Measurements from ENCODE around the gene ACSM5. TPM values are rescaled to one million over a fixed set of nuclear protein-coding genes. Genes with fewer than 3 reads are reported as not detected.

Gene ACSM5
- polyA plus RNA-seq (ENCODE audit: low read depth in 6 of 6): not detected

DNA sequence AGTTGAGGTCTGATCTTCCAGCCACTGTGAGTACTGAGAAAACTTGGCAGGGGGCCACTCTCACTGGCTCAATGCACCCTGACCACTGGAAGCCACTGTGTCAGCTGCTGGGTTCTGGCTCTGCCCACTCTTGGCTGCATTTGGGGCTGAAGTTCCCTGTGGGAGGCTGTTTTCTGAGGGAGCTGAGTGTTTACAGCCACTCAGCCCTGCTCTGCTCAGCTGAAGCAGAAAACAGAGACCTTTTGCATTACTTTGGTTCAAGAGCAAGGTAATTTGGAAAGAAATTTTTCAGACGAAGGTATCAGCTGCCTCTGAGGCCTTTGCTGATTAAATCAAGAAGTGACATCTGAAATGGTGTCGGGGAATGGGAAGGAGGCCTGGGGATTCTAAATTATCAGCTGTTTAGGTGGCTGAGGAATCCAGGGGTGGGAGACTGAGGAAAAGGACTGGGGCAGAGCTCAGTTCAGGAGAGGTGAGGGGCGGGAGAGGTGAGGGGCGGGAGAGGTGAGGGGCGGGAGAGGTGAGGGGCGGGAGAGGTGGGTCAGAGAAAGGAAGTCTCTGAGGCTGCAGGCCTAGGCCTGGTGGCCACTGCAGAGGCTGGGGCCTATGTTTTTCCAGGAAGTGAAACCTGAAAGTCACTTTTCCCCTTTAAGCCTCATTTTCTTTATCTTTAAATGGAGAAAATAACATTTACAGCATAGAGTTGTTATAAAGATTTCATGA lies at the start of gene ACSM5:
Gene ACSM5 (plus strand): TSS at position 137 of the 723 bp plus-strand sequence. CDS start 1,951 bp downstream, outside the sequence.
- no peaks in the 10 kb centered on the region for H3K36me3 Mint-ChIP-seq
- no peak for DNase-seq
- H3K27me3 Mint-ChIP-seq: peaks cover 0 to 17% (median 5%) of the 10 kb centered on the region in 3 donors
- H3K4me1 Mint-ChIP-seq: peaks cover 4 to 7% (median 6%) of the 10 kb centered on the region in 3 donors
- H3K9me3 Mint-ChIP-seq: peaks cover 0 to 12% (median 0%) of the 10 kb centered on the region in 7 donors
- no peak for ATAC-seq (ENCODE audit: low read depth in 2 of 2)
- H3K4me3 Mint-ChIP-seq: no peak within 1 kb of the TSS
- peak within 1 kb of the TSS in 5 of 6 donors; percentile 23 to 84 (median 57) for H3K27ac Mint-ChIP-seq

GRCh38 chr16:20359997-20360396 lies 49.3 kb upstream of the ACSM5 start:
- Mint-ChIP-seq H3K36me3 (no peaks in the 10 kb centered on the region), H3K27me3 (peaks cover 19 to 47% (median 24%) of the 10 kb centered on the region in 3 donors), H3K27ac (peak overlapping the region in 1 of 6 donors; percentile 64), H3K4me3 (no peak overlapping the region), H3K4me1 (no peaks in the 10 kb centered on the region), H3K9me3 (peaks cover 0 to 6% (median 0%) of the 10 kb centered on the region in 7 donors)
- ATAC-seq (ENCODE audit: low read depth in 2 of 2): no peak
- DNase-seq: no peak

DNA sequence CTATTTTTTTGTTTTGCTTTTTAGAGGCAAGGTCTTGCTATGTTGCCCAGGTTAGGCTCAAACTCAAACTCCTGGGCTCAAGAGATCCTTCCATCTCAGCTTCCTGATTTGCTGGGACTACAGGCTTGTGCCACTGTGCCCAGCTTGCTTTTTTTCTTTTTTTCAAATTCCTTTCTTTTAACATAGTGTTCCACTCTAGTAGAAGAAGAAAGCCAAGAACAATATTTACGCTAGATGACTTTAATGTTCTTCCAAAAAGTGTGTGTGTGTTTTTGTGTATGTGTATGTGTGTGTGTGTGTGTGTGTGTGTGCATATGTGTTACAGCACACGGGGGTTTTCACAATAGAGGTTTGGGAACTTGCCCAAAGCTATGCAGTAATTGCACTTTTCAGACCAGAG lies 46.1 kb upstream of the ACSM5 start:
- ATAC-seq (ENCODE audit: low read depth in 2 of 2): no peak
- DNase-seq: no peak
- Mint-ChIP-seq H3K36me3 (no peaks in the 10 kb centered on the region), H3K27ac (no peak overlapping the region), H3K4me3 (no peak overlapping the region), H3K27me3 (peaks cover 20 to 34% (median 22%) of the 10 kb centered on the region in 3 donors), H3K9me3 (peaks cover 0 to 5% (median 0%) of the 10 kb centered on the region in 7 donors), H3K4me1 (no peaks in the 10 kb centered on the region)

GRCh38 chr16:20364051-20364450 lies 45.3 kb upstream of the ACSM5 start:
- ATAC-seq (ENCODE audit: low read depth in 2 of 2) (no peak), DNase-seq (no peak)
- Mint-ChIP-seq H3K27ac (no peak overlapping the region), H3K9me3 (peaks cover 0 to 5% (median 0%) of the 10 kb centered on the region in 7 donors), H3K27me3 (peaks cover 21 to 34% (median 22%) of the 10 kb centered on the region in 3 donors), H3K36me3 (no peaks in the 10 kb centered on the region), H3K4me1 (no peaks in the 10 kb centered on the region), H3K4me3 (no peak overlapping the region)

DNA sequence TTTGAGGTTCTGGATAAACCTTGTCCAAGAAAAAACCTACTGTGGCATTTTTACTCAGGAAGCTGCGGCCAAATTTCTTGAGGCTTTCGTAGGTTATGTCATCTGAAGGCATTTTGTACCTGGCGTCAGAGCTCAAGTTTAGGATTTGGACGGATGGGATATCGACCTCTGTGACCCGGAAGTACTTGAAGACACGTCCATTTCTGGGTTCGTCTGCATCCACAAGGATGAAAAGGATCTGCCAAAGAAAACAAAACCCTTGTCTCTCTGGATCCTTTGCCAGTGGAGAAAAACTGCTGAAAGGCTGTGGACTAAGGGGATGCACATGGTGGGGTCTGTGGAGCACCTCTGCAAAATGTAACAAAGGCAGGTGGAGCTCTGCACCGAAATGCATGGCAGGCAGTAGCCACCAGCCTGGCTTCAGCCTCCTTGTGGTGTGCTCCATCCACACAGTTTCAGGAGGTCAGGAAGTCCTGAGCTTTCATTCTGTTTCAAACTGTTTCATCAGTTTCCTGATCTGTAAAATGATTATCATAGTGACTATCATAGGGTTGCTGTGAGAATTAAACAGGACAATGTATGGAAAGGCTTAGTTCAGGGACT lies 39.8 kb upstream of the ACSM5 start:
- no peak for ATAC-seq (ENCODE audit: low read depth in 2 of 2)
- Mint-ChIP-seq H3K27me3 (peaks cover 17 to 25% (median 24%) of the 10 kb centered on the region in 3 donors), H3K36me3 (no peaks in the 10 kb centered on the region), H3K4me3 (no peak overlapping the region), H3K4me1 (no peaks in the 10 kb centered on the region), H3K27ac (no peak overlapping the region), H3K9me3 (peaks cover 0 to 5% (median 0%) of the 10 kb centered on the region in 7 donors)
- DNase-seq: no peak

GRCh38 chr16:20372701-20373100 lies 36.6 kb upstream of the ACSM5 start:
- no peaks in the 10 kb centered on the region for H3K4me1 Mint-ChIP-seq
- peaks cover 21 to 28% (median 25%) of the 10 kb centered on the region in 3 donors for H3K27me3 Mint-ChIP-seq
- no peak overlapping the region for H3K4me3 Mint-ChIP-seq
- ATAC-seq (ENCODE audit: low read depth in 2 of 2): no peak
- H3K36me3 Mint-ChIP-seq: no peaks in the 10 kb centered on the region
- no peak for DNase-seq
- peaks cover 0 to 2% (median 0%) of the 10 kb centered on the region in 7 donors for H3K9me3 Mint-ChIP-seq
- H3K27ac Mint-ChIP-seq: no peak overlapping the region

DNA sequence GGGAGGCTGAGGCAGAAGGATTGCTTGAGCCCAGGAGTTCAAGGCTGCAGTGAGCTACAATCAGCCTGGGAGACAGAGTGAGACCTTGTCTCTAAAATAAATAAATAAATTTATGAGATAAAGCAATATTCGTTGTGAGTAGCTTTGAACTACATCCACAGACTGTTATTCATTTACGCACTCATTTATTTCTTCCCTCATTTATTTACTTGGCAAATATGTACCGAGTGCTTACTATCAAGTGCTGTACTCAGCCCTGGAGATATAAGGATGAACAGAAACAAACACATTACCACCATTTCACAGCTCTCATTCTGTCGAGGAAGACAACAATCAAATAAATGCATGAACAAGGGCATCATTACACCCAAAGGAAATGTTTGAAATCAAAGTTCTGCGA lies 32.2 kb upstream of the ACSM5 start:
- Mint-ChIP-seq H3K9me3 (peaks cover 0 to 2% (median 0%) of the 10 kb centered on the region in 7 donors), H3K27me3 (peaks cover 9 to 32% (median 14%) of the 10 kb centered on the region in 3 donors), H3K4me3 (no peak overlapping the region), H3K4me1 (no peaks in the 10 kb centered on the region), H3K27ac (no peak overlapping the region), H3K36me3 (no peaks in the 10 kb centered on the region)
- ATAC-seq (ENCODE audit: low read depth in 2 of 2) (no peak), DNase-seq (no peak)

- no peak overlapping the region for H3K4me3 Mint-ChIP-seq
- DNase-seq (no peak), ATAC-seq (ENCODE audit: low read depth in 2 of 2) (no peak)
- H3K27me3 Mint-ChIP-seq: peaks cover 12 to 28% (median 14%) of the 10 kb centered on the region in 3 donors
- H3K9me3 Mint-ChIP-seq: peaks cover 0 to 2% (median 0%) of the 10 kb centered on the region in 7 donors
- peaks cover 0 to 5% (median 0%) of the 10 kb centered on the region in 3 donors for H3K4me1 Mint-ChIP-seq
- H3K27ac Mint-ChIP-seq: no peak overlapping the region
- H3K36me3 Mint-ChIP-seq: no peaks in the 10 kb centered on the region
These were observed 28.6 kb upstream of the ACSM5 start for GRCh38 chr16:20380782-20381181.

DNA sequence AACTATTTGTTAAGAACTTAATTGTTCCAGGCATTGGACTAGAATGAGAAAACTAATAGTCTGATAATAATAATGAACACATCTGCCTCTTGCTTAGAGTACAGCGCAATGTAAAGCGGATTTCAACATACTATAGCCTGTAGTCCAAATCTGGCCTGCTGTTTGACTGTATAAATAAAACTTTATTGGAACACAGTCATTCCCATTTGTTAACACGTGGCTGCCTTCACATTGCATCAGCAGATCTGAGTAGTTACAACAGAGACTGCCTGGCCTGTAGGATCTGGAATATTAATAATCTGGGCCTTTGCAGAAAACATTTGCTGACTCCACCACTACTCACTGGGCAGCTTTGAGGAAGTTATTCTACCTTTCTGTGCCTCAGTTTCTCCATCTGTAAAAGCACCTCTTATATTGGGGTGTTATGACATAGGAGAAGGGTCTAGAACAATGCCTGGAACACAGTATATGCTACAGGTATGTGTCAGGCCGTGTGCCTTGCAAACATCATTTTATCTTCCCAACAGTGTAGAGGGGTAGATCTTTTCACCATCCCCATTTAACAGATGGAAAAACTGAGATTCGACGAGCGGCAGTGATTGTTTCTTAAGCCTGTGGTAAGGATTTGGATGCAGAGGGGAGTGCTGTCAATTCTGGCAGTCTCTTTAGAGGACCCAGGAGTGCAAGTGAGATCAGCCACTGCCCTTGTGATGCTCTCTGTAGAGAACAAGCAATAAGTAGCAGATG lies 27.0 kb upstream of the ACSM5 start:
- Mint-ChIP-seq H3K27ac (no peak overlapping the region), H3K9me3 (peaks cover 0 to 2% (median 0%) of the 10 kb centered on the region in 7 donors), H3K4me1 (peaks cover 0 to 5% (median 0%) of the 10 kb centered on the region in 3 donors), H3K27me3 (peaks cover 16 to 29% (median 19%) of the 10 kb centered on the region in 3 donors), H3K4me3 (no peak overlapping the region), H3K36me3 (no peaks in the 10 kb centered on the region)
- no peak for DNase-seq
- no peak for ATAC-seq (ENCODE audit: low read depth in 2 of 2)

- Mint-ChIP-seq H3K36me3 (no peaks in the 10 kb centered on the region), H3K4me1 (peaks cover 0 to 5% (median 0%) of the 10 kb centered on the region in 3 donors), H3K4me3 (no peak overlapping the region), H3K9me3 (peaks cover 0 to under 1% (median 0%) of the 10 kb centered on the region in 7 donors), H3K27ac (no peak overlapping the region), H3K27me3 (peaks cover 17 to 32% (median 22%) of the 10 kb centered on the region in 3 donors)
- ATAC-seq (ENCODE audit: low read depth in 2 of 2): peak in 1 of 2 donors; percentile 39
- DNase-seq: peak; percentile 6
These were observed 26.0 kb upstream of the ACSM5 start for GRCh38 chr16:20383106-20384029.

DNA sequence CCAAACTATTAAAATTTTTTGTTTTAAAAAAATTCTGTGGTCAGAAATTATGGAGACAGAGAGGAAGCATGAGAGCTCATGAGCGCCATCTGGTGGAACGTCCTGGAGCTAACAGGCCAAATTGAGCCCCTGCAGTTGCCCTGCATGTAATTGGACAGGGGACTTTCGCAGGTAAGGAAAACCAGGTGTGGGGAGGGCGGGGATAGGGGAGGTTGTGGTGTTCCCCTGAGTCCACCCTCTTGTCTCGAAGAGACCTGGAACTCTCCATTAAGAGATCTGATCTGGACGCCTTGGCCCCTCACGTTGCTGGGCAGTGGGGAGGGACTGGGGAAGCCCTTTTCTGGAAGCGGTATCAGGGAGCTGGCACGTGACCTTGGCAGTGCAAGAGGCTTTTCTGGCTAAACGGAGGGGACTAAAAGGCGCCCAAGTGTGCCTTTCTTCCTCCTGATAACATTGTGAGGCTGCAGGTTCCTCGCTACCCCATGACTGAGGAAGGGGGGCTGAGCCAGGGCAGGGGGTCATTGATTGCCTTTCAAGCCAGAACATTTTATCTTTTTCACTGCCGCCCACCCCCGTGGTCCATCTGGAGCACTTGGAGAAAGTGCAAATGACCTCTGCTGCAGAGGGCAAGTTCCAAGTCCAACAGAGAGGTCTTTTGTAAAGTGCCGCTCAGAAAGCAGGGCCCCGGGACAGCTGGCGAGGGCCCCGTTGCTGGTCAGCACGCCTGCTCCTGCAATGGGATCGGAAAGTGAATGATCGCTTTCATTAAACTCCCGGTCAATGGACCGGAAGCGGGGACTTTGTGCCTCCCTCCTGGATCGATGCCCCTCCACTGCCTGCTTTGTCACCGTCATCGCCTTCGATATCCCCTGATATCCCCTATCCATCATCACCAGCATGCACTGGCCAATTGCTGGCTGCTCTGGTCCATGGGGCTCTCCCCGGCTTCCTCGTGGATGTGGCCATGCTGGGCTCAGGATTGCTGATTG lies 23.2 kb upstream of the ACSM5 start:
- peaks cover 15 to 22% (median 22%) of the 10 kb centered on the region in 3 donors for H3K27me3 Mint-ChIP-seq
- ATAC-seq (ENCODE audit: low read depth in 2 of 2) (no peak), DNase-seq (peak; percentile 12)
- peaks cover 0 to 5% (median 0%) of the 10 kb centered on the region in 3 donors for H3K4me1 Mint-ChIP-seq
- no peaks in the 10 kb centered on the region for H3K9me3 Mint-ChIP-seq
- no peaks in the 10 kb centered on the region for H3K36me3 Mint-ChIP-seq
- no peak overlapping the region for H3K27ac Mint-ChIP-seq
- H3K4me3 Mint-ChIP-seq: no peak overlapping the region

DNA sequence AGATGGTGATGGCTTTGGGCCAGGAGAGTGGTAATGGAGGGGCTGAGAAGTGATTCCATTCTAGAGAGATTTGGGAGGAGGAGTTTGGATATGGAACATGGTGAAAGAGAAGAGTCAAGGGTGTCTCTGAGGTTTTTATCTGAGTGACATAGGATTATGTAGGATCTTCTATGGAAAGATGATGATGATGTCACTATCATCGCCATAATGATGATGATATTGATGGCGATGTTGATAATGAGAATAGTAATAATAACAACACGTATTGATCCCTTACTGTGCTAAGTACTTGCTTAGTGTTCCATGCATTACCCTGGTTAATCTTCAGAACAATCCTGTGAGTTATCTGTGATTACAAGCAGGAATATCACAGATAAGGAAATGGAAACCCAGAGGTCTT lies 21.4 kb upstream of the ACSM5 start:
- no peaks in the 10 kb centered on the region for H3K9me3 Mint-ChIP-seq
- no peak for ATAC-seq (ENCODE audit: low read depth in 2 of 2)

More for the DNA sequence above, 21.4 kb upstream of the ACSM5 start:
- peaks cover 0 to 5% (median 0%) of the 10 kb centered on the region in 3 donors for H3K4me1 Mint-ChIP-seq
- H3K27me3 Mint-ChIP-seq: peaks cover 15 to 22% (median 22%) of the 10 kb centered on the region in 3 donors
- H3K4me3 Mint-ChIP-seq: peak overlapping the region in 1 of 8 donors; percentile 2
- DNase-seq: no peak
- peak overlapping the region in 1 of 6 donors; percentile 19 for H3K27ac Mint-ChIP-seq
- no peaks in the 10 kb centered on the region for H3K36me3 Mint-ChIP-seq

Data from naive B cell (primary cell).